Measurements from ENCODE around the gene XYLB. TPM values are rescaled to one million over a fixed set of nuclear protein-coding genes. Genes with fewer than 3 reads are reported as not detected.
A peak's percentile ranks its signal among the peaks of the same experiment; 100 is the strongest.

Gene XYLB
- total RNA-seq, 2 donors from 2014 or later: 4.9 TPM

DNA sequence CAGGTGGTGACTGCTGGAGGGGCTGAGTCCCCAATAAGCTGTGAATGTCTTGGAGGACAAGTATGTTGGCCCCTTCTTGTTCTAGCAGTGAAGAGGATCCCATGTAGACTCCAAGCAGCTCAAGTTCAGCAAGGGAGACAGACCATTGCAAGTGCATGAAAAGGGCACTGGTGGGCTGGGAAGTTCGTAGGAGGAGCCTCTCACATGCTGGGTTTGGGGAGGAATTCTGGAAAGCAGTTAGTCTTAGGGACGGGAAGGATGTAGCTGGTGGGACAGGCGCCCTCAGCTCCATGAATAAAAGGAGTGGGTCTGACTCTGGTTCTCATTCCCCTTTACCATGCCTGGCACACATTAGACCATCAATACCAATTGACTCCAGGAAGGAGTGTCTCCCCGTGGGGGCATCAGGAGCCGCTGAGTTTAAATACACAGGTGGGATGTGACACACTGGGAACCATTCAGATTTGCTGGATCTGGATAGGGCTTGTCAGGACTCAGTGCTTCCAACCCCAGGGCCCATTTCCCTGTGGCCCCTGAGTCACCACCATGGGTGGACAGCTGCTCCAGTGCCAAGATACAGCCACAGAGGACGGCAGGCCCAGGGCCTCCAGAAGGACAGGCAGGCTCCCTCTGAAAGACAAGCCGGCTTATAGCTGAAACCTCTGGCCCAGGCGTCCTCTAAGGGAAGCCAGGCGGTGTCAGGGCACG is 552 bp upstream of the XYLB start:
- H3K36me3 ChIP-seq: no peaks in the 10 kb centered on the region
- H3K27ac ChIP-seq: no peak overlapping the region
- TF ChIP-seq POLR2A (IDR thresholded peaks at IDR 0.05): no peak
- TF ChIP-seq, protein P1, sequence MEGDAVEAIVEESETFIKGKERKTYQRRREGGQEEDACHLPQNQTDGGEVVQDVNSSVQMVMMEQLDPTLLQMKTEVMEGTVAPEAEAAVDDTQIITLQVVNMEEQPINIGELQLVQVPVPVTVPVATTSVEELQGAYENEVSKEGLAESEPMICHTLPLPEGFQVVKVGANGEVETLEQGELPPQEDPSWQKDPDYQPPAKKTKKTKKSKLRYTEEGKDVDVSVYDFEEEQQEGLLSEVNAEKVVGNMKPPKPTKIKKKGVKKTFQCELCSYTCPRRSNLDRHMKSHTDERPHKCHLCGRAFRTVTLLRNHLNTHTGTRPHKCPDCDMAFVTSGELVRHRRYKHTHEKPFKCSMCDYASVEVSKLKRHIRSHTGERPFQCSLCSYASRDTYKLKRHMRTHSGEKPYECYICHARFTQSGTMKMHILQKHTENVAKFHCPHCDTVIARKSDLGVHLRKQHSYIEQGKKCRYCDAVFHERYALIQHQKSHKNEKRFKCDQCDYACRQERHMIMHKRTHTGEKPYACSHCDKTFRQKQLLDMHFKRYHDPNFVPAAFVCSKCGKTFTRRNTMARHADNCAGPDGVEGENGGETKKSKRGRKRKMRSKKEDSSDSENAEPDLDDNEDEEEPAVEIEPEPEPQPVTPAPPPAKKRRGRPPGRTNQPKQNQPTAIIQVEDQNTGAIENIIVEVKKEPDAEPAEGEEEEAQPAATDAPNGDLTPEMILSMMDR (IDR thresholded peaks at IDR 0.05): no peak
- no peak for TF ChIP-seq POLR2AphosphoS5 (IDR thresholded peaks at IDR 0.05)
- intact Hi-C loops (cut with DNase I): loop anchor here (2.0 to 5.0 kb wide), 3 partner anchors 135 to 229 kb away; partner anchors contain the start of gene EXOG
- no peaks in the 10 kb centered on the region for H3K9me3 ChIP-seq
- H3K27me3 ChIP-seq (replicated peaks; ENCODE audit: insufficient read depth): no peaks in the 10 kb centered on the region
- no peak for DNase-seq (ENCODE audit: low spot score)
- WGBS: 56% methylated on average over 8 of the region's 10 CpGs
- peak overlapping the region in 1 of 2 donors; percentile 65 for H3K4me3 ChIP-seq
- no peaks in the 10 kb centered on the region for H3K4me1 ChIP-seq (replicated peaks)

DNA sequence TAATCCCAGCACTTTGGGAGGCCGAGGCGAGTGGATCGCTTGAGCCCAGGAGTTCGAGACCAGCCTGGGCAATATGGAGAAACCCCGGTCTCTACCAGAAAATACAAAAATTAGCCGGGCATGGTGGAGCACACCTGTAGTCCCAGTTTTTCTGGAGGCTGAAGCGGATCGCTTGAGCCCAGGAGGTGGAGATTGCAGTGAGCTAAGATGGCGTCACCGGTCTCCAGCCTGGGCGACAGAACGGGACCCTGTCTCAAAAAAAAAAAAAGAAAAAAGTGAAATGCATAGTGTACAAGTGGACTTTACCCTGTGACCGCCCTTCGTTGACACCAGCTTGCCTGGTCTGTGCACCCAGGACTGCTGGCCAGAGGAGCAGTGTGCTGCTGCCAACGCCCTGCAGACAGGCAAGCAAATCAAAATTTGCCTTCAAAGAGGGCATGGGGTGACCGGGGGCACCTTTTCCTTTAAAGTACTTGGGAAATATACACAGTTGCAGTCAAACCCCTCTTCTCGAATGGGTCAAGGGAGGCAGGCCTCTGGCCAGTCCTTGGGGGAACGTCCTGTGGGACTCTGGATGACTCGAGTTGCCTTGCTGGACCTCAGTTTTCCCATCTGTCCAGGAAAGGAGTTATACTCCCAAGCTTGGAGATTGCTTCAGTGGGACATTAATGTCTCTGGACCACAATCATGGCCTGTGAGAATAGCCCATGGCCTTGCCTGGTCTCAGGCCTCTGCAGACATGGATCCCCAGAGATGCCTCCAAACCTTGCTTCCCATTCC is 1.0 kb downstream of the XYLB start:
- WGBS: 83% methylated on average over 19 of the region's 19 CpGs
- Histone ChIP-seq H3K4me3 (peak overlapping the region; percentile 63 to 65), H3K27ac (no peak overlapping the region), H3K4me1 (replicated peaks) (no peaks in the 10 kb centered on the region), H3K9me3 (no peaks in the 10 kb centered on the region), H3K36me3 (no peaks in the 10 kb centered on the region), H3K27me3 (replicated peaks; ENCODE audit: insufficient read depth) (no peaks in the 10 kb centered on the region)
- TF ChIP-seq, protein P1 (IDR thresholded peaks at IDR 0.05): no peak
- TF ChIP-seq POLR2AphosphoS5 (IDR thresholded peaks at IDR 0.05) (no peak), POLR2A (IDR thresholded peaks at IDR 0.05) (no peak)
- DNase-seq (ENCODE audit: low spot score): no peak
- intact Hi-C loops (cut with DNase I): loop anchor here (2.0 to 5.0 kb wide), 3 partner anchors 133 to 230 kb away; partner anchors contain the start of gene EXOG

DNA sequence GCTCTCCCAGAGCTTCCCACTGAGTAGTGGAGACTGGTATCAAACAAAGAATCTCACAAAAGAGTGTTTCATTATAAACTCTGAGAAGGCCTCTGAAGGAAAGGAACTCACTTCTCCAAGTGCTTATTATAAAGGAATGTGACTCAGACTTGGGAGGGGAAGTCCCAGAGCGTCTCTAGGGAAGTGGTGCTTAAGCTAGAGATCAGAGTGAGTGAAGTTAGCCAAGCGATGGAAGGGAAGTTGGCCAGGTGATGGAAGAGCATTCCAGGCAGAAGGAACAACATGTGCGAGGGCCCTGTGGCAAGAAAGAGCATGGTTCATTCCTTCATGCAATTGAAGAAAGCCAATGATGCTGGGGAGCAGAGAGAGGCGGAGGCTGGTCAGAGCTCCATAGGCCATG is 2.3 kb downstream of the XYLB start:
- DNase-seq (ENCODE audit: low spot score): no peak
- intact Hi-C loops (cut with DNase I): loop anchor here (5.0 kb wide), 2 partner anchors 148 to 232 kb away; partner anchors contain the start of gene EXOG
- Histone ChIP-seq H3K27ac (no peak overlapping the region), H3K4me3 (no peak overlapping the region), H3K4me1 (replicated peaks) (no peaks in the 10 kb centered on the region), H3K27me3 (replicated peaks; ENCODE audit: insufficient read depth) (no peaks in the 10 kb centered on the region), H3K9me3 (no peaks in the 10 kb centered on the region), H3K36me3 (no peaks in the 10 kb centered on the region)
- TF ChIP-seq POLR2A (IDR thresholded peaks at IDR 0.05): no peak
- TF ChIP-seq POLR2AphosphoS5 (IDR thresholded peaks at IDR 0.05): no peak
- TF ChIP-seq, protein P1 (IDR thresholded peaks at IDR 0.05): no peak
- WGBS: 85% methylated on average over 4 of the region's 4 CpGs

DNA sequence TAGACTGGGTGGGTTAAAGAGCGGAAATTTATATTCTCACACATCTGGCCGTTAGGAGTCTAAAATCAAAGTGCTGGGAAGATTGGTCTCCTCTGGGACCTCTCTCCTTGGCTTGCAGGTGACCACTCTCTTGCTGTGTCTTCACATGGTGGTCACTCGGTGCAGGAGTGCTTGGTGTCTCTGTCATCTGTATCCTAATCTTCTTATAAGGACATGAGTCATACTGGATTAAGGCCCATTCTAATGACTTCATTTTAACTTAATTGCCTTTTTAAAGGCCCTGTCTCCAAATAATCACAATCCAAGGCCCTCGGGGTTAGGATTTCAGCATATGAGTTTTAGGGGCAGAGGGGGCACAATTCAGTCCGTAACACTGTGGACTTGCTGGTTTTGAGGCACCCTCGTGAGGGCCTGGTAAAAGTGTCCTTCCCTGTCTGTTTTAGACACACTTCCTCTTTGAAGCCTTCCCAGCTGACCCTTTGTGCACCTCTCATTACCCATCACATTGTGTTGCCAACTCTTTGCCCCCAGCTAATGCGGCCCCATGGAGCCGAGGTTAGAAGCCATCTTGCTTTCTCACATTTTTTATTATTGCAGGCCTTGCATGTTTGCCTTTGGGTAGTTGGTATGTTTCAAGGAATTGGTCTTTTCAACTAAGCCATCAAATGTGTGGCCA is 3.2 kb downstream of the XYLB start:
- no peak overlapping the region for H3K4me3 ChIP-seq
- H3K9me3 ChIP-seq: no peaks in the 10 kb centered on the region
- no peak for DNase-seq (ENCODE audit: low spot score)
- H3K4me1 ChIP-seq (replicated peaks): no peaks in the 10 kb centered on the region
- intact Hi-C loops (cut with DNase I): loop anchor here (5.0 kb wide), 2 partner anchors 147 to 233 kb away; partner anchors contain the start of gene EXOG
- TF ChIP-seq POLR2AphosphoS5 (IDR thresholded peaks at IDR 0.05) (no peak), POLR2A (IDR thresholded peaks at IDR 0.05) (no peak)
- no peaks in the 10 kb centered on the region for H3K27me3 ChIP-seq (replicated peaks; ENCODE audit: insufficient read depth)
- 88% methylated on average over 8 of the region's 8 CpGs for WGBS
- no peak overlapping the region for H3K27ac ChIP-seq
- no peaks in the 10 kb centered on the region for H3K36me3 ChIP-seq

DNA sequence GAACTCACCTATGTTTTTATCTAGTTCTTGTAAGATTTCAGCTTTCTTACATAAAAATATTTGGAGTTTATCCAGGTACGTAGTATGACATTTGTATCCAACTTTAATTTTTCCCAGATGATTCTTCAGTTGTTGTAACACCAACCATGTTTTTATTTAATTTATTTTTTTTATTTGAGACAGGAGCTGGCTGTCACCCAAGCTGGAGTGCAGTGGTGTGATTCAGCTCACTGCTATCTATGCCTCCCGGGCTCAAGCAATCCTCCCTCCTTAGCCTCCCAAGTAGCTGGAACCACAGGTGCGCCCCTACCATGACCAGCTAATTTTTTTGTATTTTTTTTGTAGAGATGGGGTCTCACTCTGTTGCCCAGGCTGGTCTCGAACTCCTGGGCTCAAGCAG is 6.6 kb downstream of the XYLB start:
- no peak for DNase-seq (ENCODE audit: low spot score)
- Histone ChIP-seq H3K4me1 (replicated peaks) (no peaks in the 10 kb centered on the region), H3K36me3 (no peaks in the 10 kb centered on the region), H3K4me3 (no peak overlapping the region), H3K27ac (no peak overlapping the region), H3K27me3 (replicated peaks; ENCODE audit: insufficient read depth) (no peaks in the 10 kb centered on the region), H3K9me3 (no peaks in the 10 kb centered on the region)
- 91% methylated on average over 4 of the region's 4 CpGs for WGBS
- TF ChIP-seq POLR2AphosphoS5 (IDR thresholded peaks at IDR 0.05) (no peak), POLR2A (IDR thresholded peaks at IDR 0.05) (no peak)
- TF ChIP-seq, protein P1 (IDR thresholded peaks at IDR 0.05): no peak
- intact Hi-C loops (cut with DNase I): no loop called here
